CD4-positive, alpha-beta T cell treated with Interleukin-6 at 100 ng/mL for 8 hours (primary cell): ENCODE results near the gene CDC42SE2.
"Not testable (repeated sequence)": the region's sequence is repeated elsewhere in the genome, so short reads cannot be mapped to it uniquely, and the experiment has no call there.

Source experiments
- DNase-seq: peaks from one replicate; pipeline ENCODE4 v3.0.0-alpha.2; 2020; ENCODE audit warnings: mixed read lengths, low spot score

CDC42SE2 gene

GRCh38 chr5:131389869-131390265 is 126.0 kb downstream of the CDC42SE2 start:
- no peak for DNase-seq

GRCh38 chr5:131392466-131393095 is 128.7 kb downstream of the CDC42SE2 start:
- DNase-seq: no peak

- no peak for DNase-seq
Measured at GRCh38 chr5:131393498-131393968, 129.7 kb downstream of the CDC42SE2 start.

GRCh38 chr5:131394128-131394527 is 130.3 kb downstream of the CDC42SE2 start:
- peak; percentile 77 for DNase-seq

- no peak for DNase-seq
Measured at GRCh38 chr5:131396015-131396414, 132.2 kb downstream of the CDC42SE2 start.

GRCh38 chr5:131396630-131397273 is 132.9 kb downstream of the CDC42SE2 start:
- DNase-seq: no peak

GRCh38 chr5:131399007-131399406 is 135.2 kb downstream of the CDC42SE2 start:
- DNase-seq: not testable (repeated sequence)

GRCh38 chr5:131400585-131400984 is 136.7 kb downstream of the CDC42SE2 start:
- no peak for DNase-seq

GRCh38 chr5:131405674-131406073 is 141.8 kb downstream of the CDC42SE2 start:
- no peak for DNase-seq

GRCh38 chr5:131406076-131406475 is 142.2 kb downstream of the CDC42SE2 start:
- no peak for DNase-seq

GRCh38 chr5:131406975-131407638 is 143.3 kb downstream of the CDC42SE2 start:
- no peak for DNase-seq

GRCh38 chr5:131413605-131414559 is 150.0 kb downstream of the CDC42SE2 start:
- DNase-seq: peak; percentile 37

- no peak for DNase-seq
Measured at GRCh38 chr5:131416729-131417128, 152.9 kb downstream of the CDC42SE2 start.

- peak; percentile 79 for DNase-seq
Measured at GRCh38 chr5:131417240-131417869, 153.5 kb downstream of the CDC42SE2 start.

GRCh38 chr5:131418846-131419245 is 155.0 kb downstream of the CDC42SE2 start:
- no peak for DNase-seq

- no peak for DNase-seq
Measured at GRCh38 chr5:131419877-131420276, 156.0 kb downstream of the CDC42SE2 start.

GRCh38 chr5:131423056-131423455 is 159.2 kb downstream of the CDC42SE2 start:
- no peak for DNase-seq

GRCh38 chr5:131426011-131426410 is 162.2 kb downstream of the CDC42SE2 start:
- no peak for DNase-seq

- DNase-seq: no peak
Measured at GRCh38 chr5:131430794-131431193, 166.9 kb downstream of the CDC42SE2 start.

- no peak for DNase-seq
Measured at GRCh38 chr5:131431794-131432193, 167.9 kb downstream of the CDC42SE2 start.

GRCh38 chr5:131433109-131433508 is 169.3 kb downstream of the CDC42SE2 start:
- DNase-seq: no peak

GRCh38 chr5:131436081-131436480 is 172.2 kb downstream of the CDC42SE2 start:
- DNase-seq: no peak
